ENCODE measurements around the gene BNC2.

The BNC2 gene

GRCh38 chr9:16601991-16602390, 268.5 kb downstream of the BNC2 start:
- no peak overlapping the region for H3K27ac ChIP-seq (ENCODE audit: low read depth, low read length, severe bottlenecking)
- H3K9me3 ChIP-seq (ENCODE audit: control insufficient read depth, low read length), result no peaks in the 10 kb centered on the region
- H3K36me3 ChIP-seq (ENCODE audit: control insufficient read depth, insufficient read depth, low read length), result no peaks in the 10 kb centered on the region
- H3K4me1 ChIP-seq (ENCODE audit: control insufficient read depth, insufficient read depth, low read length, poor library complexity, severe bottlenecking), result no peaks in the 10 kb centered on the region
- H3K4me3 ChIP-seq (ENCODE audit: extremely low read depth, insufficient read depth, low read length, poor library complexity, severe bottlenecking), result no peak overlapping the region

- Histone ChIP-seq H3K4me1 (ENCODE audit: control insufficient read depth, insufficient read depth, low read length, poor library complexity, severe bottlenecking) (no peaks in the 10 kb centered on the region), H3K4me3 (ENCODE audit: extremely low read depth, insufficient read depth, low read length, poor library complexity, severe bottlenecking) (no peak overlapping the region), H3K9me3 (ENCODE audit: control insufficient read depth, low read length) (no peaks in the 10 kb centered on the region), H3K27ac (ENCODE audit: low read depth, low read length, severe bottlenecking) (no peak overlapping the region), H3K36me3 (ENCODE audit: control insufficient read depth, insufficient read depth, low read length) (no peaks in the 10 kb centered on the region)
- WGBS, 2 experiments (ENCODE audit: insufficient coverage in 2 of 2), result 88 to 92% methylated on average over 1 to 3 of the region's 3 CpGs
These were observed 272.2 kb downstream of the BNC2 start for GRCh38 chr9:16598316-16598715.

- H3K4me1 ChIP-seq (ENCODE audit: control insufficient read depth, insufficient read depth, low read length, poor library complexity, severe bottlenecking), result no peaks in the 10 kb centered on the region
- no peaks in the 10 kb centered on the region for H3K36me3 ChIP-seq (ENCODE audit: control insufficient read depth, insufficient read depth, low read length)
- H3K9me3 ChIP-seq (ENCODE audit: control insufficient read depth, low read length), result no peaks in the 10 kb centered on the region
- no CpG with 5 or more reads among the region's 1 CpG for WGBS, 2 experiments (ENCODE audit: insufficient coverage in 2 of 2)
- H3K4me3 ChIP-seq (ENCODE audit: extremely low read depth, insufficient read depth, low read length, poor library complexity, severe bottlenecking), result no peak overlapping the region
- no peak overlapping the region for H3K27ac ChIP-seq (ENCODE audit: low read depth, low read length, severe bottlenecking)
These were observed 273.3 kb downstream of the BNC2 start for GRCh38 chr9:16597136-16597535.

- H3K4me3 ChIP-seq (ENCODE audit: extremely low read depth, insufficient read depth, low read length, poor library complexity, severe bottlenecking), result no peak overlapping the region
- no peaks in the 10 kb centered on the region for H3K9me3 ChIP-seq (ENCODE audit: control insufficient read depth, low read length)
- no peaks in the 10 kb centered on the region for H3K36me3 ChIP-seq (ENCODE audit: control insufficient read depth, insufficient read depth, low read length)
- WGBS, 2 experiments (ENCODE audit: insufficient coverage in 2 of 2), result 86 to 90% methylated on average over 1 to 2 of the region's 2 CpGs
- H3K27ac ChIP-seq (ENCODE audit: low read depth, low read length, severe bottlenecking), result no peak overlapping the region
- H3K4me1 ChIP-seq (ENCODE audit: control insufficient read depth, insufficient read depth, low read length, poor library complexity, severe bottlenecking), result no peaks in the 10 kb centered on the region
These were observed 275.2 kb downstream of the BNC2 start for GRCh38 chr9:16595227-16595626.

- H3K4me1 ChIP-seq (ENCODE audit: control insufficient read depth, insufficient read depth, low read length, poor library complexity, severe bottlenecking), result no peaks in the 10 kb centered on the region
- no peak overlapping the region for H3K27ac ChIP-seq (ENCODE audit: low read depth, low read length, severe bottlenecking)
- no peak overlapping the region for H3K4me3 ChIP-seq (ENCODE audit: extremely low read depth, insufficient read depth, low read length, poor library complexity, severe bottlenecking)
- no peaks in the 10 kb centered on the region for H3K36me3 ChIP-seq (ENCODE audit: control insufficient read depth, insufficient read depth, low read length)
- H3K9me3 ChIP-seq (ENCODE audit: control insufficient read depth, low read length), result no peaks in the 10 kb centered on the region
These were observed 275.7 kb downstream of the BNC2 start for GRCh38 chr9:16594787-16595186.

GRCh38 chr9:16593746-16594145, 276.7 kb downstream of the BNC2 start:
- Histone ChIP-seq H3K4me1 (ENCODE audit: control insufficient read depth, insufficient read depth, low read length, poor library complexity, severe bottlenecking) (no peaks in the 10 kb centered on the region), H3K4me3 (ENCODE audit: extremely low read depth, insufficient read depth, low read length, poor library complexity, severe bottlenecking) (no peak overlapping the region), H3K36me3 (ENCODE audit: control insufficient read depth, insufficient read depth, low read length) (no peaks in the 10 kb centered on the region), H3K9me3 (ENCODE audit: control insufficient read depth, low read length) (no peaks in the 10 kb centered on the region), H3K27ac (ENCODE audit: low read depth, low read length, severe bottlenecking) (no peak overlapping the region)
- WGBS, 2 experiments (ENCODE audit: insufficient coverage in 2 of 2), result no CpG with 5 or more reads among the region's 1 CpG

- H3K9me3 ChIP-seq (ENCODE audit: control insufficient read depth, low read length), result no peaks in the 10 kb centered on the region
- H3K36me3 ChIP-seq (ENCODE audit: control insufficient read depth, insufficient read depth, low read length), result no peaks in the 10 kb centered on the region
- H3K27ac ChIP-seq (ENCODE audit: low read depth, low read length, severe bottlenecking), result no peak overlapping the region
- H3K4me3 ChIP-seq (ENCODE audit: extremely low read depth, insufficient read depth, low read length, poor library complexity, severe bottlenecking), result no peak overlapping the region
- 86 to 89% methylated on average over 2 of the region's 5 CpGs for WGBS, 2 experiments (ENCODE audit: insufficient coverage in 2 of 2)
- no peaks in the 10 kb centered on the region for H3K4me1 ChIP-seq (ENCODE audit: control insufficient read depth, insufficient read depth, low read length, poor library complexity, severe bottlenecking)
These were observed 279.4 kb downstream of the BNC2 start for GRCh38 chr9:16591092-16591491.

- no peak overlapping the region for H3K4me3 ChIP-seq (ENCODE audit: extremely low read depth, insufficient read depth, low read length, poor library complexity, severe bottlenecking)
- H3K36me3 ChIP-seq (ENCODE audit: control insufficient read depth, insufficient read depth, low read length), result no peaks in the 10 kb centered on the region
- H3K4me1 ChIP-seq (ENCODE audit: control insufficient read depth, insufficient read depth, low read length, poor library complexity, severe bottlenecking), result no peaks in the 10 kb centered on the region
- no peaks in the 10 kb centered on the region for H3K9me3 ChIP-seq (ENCODE audit: control insufficient read depth, low read length)
- WGBS, 2 experiments (ENCODE audit: insufficient coverage in 2 of 2), result 93 to 97% methylated on average over 2 to 4 of the region's 4 CpGs
- H3K27ac ChIP-seq (ENCODE audit: low read depth, low read length, severe bottlenecking), result no peak overlapping the region
These were observed 284.9 kb downstream of the BNC2 start for GRCh38 chr9:16585591-16585990.

- no peaks in the 10 kb centered on the region for H3K9me3 ChIP-seq (ENCODE audit: control insufficient read depth, low read length)
- H3K36me3 ChIP-seq (ENCODE audit: control insufficient read depth, insufficient read depth, low read length), result no peaks in the 10 kb centered on the region
- no peak overlapping the region for H3K27ac ChIP-seq (ENCODE audit: low read depth, low read length, severe bottlenecking)
- no peaks in the 10 kb centered on the region for H3K4me1 ChIP-seq (ENCODE audit: control insufficient read depth, insufficient read depth, low read length, poor library complexity, severe bottlenecking)
- no peak overlapping the region for H3K4me3 ChIP-seq (ENCODE audit: extremely low read depth, insufficient read depth, low read length, poor library complexity, severe bottlenecking)
- WGBS, 2 experiments (ENCODE audit: insufficient coverage in 2 of 2), result 84 to 100% methylated on average over 1 to 2 of the region's 2 CpGs
These were observed 290.5 kb downstream of the BNC2 start for GRCh38 chr9:16579872-16580432.

- Histone ChIP-seq H3K9me3 (ENCODE audit: control insufficient read depth, low read length) (no peaks in the 10 kb centered on the region), H3K27ac (ENCODE audit: low read depth, low read length, severe bottlenecking) (peak overlapping the region; percentile 31), H3K4me1 (ENCODE audit: control insufficient read depth, insufficient read depth, low read length, poor library complexity, severe bottlenecking) (no peaks in the 10 kb centered on the region), H3K36me3 (ENCODE audit: control insufficient read depth, insufficient read depth, low read length) (no peaks in the 10 kb centered on the region), H3K4me3 (ENCODE audit: extremely low read depth, insufficient read depth, low read length, poor library complexity, severe bottlenecking) (no peak overlapping the region)
- WGBS, 2 experiments (ENCODE audit: insufficient coverage in 2 of 2), result 67 to 95% methylated on average over 1 to 2 of the region's 3 CpGs
These were observed 294.6 kb downstream of the BNC2 start for GRCh38 chr9:16575986-16576245.

- 65 to 77% methylated on average over 8 to 10 of the region's 11 CpGs for WGBS, 2 experiments (ENCODE audit: insufficient coverage in 2 of 2)
- Histone ChIP-seq H3K27ac (ENCODE audit: low read depth, low read length, severe bottlenecking) (peak overlapping the region; percentile 31), H3K9me3 (ENCODE audit: control insufficient read depth, low read length) (no peaks in the 10 kb centered on the region), H3K4me3 (ENCODE audit: extremely low read depth, insufficient read depth, low read length, poor library complexity, severe bottlenecking) (no peak overlapping the region), H3K4me1 (ENCODE audit: control insufficient read depth, insufficient read depth, low read length, poor library complexity, severe bottlenecking) (no peaks in the 10 kb centered on the region), H3K36me3 (ENCODE audit: control insufficient read depth, insufficient read depth, low read length) (no peaks in the 10 kb centered on the region)
These were observed 295.1 kb downstream of the BNC2 start for GRCh38 chr9:16575142-16575985.

All from mesodermal cell (in vitro differentiated cells).